ENCODE results near the gene SORL1.

The SORL1 gene

GRCh38 chr11:121426476-121427399 is 25.4 kb upstream of the SORL1 start:
- ATAC-seq (peak; percentile 72), DNase-seq (peak; percentile 76)

DNA sequence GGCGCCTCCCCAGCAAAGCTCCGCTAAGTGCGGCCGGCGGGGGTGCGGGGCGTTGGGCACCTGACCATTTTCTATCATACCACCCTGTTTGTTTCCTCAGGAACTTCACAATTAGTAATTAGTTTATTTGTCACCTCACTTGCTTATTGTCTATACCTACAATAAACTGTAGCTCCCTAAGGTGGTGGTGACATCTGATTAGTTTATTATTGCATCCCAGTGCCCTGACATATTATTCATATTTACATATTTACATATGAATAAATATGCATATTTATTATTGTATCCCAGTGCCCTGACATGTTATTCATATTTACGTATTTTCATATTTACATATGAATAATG is 24.7 kb upstream of the SORL1 start:
- DNase-seq (no peak), ATAC-seq (no peak)

DNA sequence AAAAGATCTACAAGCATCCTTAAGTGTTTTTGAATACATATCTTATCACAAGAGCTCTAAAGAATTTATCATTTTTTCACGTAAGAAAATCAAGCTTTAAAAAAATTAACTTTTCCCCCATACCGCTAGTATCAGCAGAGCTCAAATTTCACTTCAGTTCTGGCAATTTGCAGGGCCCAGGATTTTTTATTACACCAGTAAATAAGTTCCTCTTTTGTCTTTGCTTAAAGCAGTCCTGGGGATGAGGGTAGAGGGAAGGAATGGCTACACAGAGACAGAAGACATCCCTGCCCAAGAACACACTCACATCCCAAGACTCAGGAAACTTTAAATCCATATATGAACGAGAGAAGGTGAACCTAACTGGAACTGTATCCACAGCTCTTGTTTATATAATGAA is 22.6 kb upstream of the SORL1 start:
- no peak for ATAC-seq
- DNase-seq = no peak

DNA sequence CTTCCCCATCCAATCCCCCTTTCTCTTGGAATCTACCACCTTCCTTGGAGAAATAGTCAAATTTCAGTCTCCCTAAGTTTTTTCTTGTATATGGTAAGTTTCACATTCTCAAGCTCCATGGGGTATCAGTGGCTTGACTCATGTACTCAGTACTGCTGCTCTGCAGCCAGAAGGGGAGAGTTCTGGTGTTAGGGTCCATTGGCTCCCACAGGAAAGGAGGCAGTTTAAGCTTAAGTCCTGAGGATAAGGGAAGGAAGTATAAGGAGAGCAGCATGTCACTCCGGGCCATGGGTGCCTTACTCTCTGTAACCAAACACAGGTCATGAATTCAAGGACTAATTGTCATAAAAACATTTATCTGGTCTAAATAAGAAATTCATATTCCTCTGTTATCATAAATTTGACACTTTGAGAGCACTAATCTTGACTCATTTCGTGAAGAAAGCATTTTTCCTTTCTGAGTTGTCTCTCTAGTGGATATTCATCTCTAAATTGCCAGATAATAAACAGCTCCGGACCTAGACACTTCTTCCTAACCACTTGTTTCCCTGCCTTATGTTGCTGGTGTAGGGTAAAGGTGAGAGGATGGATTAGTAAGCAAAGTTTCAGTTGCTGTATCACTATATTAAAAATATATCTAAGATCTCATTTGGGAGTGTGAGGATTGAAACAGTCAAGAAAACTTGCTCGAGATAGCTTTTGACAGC is 20.1 kb upstream of the SORL1 start:
- DNase-seq = no peak
- ATAC-seq = peak; percentile 86

DNA sequence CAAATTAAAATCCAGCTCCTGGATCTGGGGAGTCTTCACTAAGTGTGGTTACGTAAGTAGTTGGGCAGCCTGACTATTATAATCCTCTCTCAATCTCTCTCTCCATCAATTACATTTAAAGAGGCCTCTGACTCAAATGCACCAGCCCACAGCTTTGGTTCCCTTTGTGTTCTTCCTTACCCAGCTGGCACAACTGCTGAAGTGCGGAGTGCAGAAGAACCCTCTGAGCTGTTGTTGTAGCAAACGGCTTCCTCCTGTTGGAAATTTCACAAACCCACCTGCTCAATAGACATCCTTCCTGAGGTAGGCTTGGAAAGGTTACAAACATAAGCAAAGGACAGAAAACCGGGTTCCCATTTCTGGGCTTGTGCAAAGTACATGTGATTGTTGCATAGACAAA is 17.0 kb upstream of the SORL1 start:
- no peak for DNase-seq
- ATAC-seq = no peak

DNA sequence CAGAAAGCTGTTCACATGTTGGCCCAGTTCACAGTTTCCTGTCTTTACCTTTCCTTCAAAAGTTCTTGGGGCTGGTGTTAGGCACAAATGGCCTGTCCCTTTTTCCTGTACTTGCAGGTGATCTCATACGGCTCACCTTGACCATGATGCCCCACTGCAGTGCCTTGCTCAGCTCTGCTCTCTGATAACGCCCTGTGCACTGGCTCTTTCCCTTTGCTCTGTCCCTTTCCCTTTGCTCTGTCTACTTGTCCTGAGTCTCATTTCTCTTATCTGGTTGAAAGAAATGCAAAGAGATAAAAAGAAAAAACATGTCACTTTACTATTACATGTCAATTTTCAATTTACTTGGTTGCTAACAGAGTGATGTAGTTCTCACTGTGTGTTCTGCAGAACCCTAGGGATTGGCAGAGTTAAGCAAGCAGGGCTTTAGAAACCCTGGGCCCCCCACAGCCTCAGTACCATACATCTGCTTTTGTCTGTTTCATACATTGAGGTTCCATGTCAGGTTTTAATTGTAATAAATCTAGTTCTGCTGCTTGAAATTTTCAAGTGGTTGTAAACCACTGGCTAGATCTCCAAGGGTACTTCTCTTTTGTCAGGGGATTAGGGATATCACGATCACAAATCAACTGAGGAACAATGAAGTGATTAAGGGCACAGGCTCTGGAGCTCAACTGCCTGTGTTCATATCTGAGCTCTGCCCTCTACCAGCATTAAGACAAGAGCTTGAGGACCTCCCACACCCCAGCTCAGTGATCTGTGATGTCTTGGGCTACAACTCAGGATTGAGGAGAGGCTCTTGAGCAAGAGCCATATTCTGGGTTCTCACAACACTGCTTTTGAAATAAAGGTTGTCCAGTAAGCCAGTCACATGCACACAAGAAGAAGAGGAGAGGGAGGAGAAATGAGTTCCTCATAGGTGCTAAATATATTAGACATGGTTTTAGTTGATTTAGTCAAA is 16.3 kb upstream of the SORL1 start:
- no peak for ATAC-seq

DNA sequence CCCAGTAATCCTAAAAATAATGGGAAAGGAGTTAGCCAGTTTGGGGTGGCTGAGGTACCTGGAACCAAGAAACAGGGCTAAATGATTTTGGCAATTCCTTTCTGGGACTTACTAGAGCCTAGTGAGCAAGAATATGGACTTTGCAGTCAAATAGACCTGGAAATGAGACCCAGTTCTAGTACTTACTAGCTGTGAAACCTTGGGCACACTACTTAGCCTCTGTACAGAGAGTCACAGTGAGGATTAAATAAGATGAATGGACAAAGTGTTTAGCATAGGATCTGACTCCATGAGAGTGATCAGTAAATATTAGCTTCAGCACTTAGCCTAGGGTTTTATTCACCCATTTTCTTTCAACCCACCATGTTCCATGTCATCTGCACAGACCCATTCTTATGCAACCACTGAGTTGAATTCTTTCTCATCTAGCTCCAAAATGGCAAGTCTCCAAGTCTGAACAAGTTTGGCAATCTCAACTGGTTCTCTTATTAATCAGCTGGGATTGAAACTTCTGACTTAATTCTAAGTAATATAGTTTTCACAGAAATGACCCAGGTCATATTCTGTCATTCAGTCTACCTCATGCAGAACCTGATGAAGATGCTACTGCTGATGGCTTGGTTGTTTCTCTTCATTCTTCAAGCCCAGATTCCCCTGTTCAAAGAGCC is 15.0 kb upstream of the SORL1 start:
- no peak for ATAC-seq

More for the DNA sequence above, 16.3 kb upstream of the SORL1 start:
- no peak for DNase-seq

DNA sequence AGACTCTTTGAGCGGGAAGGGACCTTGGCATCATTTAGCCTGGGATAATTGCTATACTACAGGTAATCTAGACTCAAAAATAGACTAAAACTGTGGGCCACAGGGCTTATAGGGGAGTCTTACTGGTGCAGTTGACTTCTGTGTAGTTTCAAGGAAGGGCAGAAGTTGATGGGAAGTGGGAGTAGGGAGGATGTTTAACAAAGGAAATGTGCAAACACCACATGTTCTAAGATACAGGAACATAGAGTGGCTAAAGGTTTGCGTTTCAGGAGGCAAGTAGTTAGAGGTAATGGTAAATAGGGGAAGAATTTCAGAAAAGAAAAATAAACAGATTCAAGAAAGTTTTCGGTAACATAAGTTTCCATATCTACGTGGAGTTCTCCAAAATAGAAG is 14.4 kb upstream of the SORL1 start:
- no peak for DNase-seq
- no peak for ATAC-seq

More for the DNA sequence above, 15.0 kb upstream of the SORL1 start:
- no peak for DNase-seq

DNA sequence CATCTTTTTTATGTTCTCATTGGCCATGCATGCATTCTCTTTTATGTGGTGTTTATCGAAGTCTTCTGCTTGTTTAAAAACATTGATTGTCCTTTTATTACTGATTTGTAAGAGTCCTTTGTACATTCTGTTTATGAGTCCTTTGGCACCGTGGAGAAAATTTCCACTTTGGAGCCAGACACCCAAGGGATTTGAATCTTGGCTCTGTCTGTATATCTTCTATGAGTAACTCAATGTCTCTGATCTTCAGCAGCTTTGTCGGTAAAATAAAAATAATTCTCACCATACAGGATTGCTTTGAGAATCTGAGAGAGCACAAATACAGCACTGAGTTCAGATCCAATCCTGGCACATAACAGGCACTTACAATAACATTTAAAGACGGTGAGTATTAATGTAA is 12.8 kb upstream of the SORL1 start:
- ATAC-seq (no peak), DNase-seq (no peak)

- ATAC-seq (no peak), DNase-seq (no peak)
Measured at GRCh38 chr11:121439759-121440158, 12.4 kb upstream of the SORL1 start.

DNA sequence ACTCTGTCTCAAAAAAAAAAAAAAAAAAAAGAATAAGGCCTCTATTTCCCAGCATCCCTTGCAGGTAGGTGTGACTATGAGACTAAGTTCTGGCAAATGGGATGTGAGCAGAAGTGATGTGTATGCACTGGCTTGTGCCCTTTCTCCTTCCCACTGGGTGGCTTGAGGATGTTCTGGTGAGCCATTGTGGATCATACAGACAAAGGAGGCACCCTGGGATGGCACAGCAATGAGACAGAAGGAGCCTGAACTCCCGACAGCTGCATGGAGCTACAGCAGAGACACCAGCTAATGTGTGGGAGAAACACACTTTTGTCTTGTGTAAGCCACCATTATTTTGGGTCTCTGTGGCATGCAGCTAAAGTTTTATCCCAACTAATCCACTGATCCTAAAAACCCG is 10.6 kb upstream of the SORL1 start:
- DNase-seq (no peak), ATAC-seq (no peak)

DNA sequence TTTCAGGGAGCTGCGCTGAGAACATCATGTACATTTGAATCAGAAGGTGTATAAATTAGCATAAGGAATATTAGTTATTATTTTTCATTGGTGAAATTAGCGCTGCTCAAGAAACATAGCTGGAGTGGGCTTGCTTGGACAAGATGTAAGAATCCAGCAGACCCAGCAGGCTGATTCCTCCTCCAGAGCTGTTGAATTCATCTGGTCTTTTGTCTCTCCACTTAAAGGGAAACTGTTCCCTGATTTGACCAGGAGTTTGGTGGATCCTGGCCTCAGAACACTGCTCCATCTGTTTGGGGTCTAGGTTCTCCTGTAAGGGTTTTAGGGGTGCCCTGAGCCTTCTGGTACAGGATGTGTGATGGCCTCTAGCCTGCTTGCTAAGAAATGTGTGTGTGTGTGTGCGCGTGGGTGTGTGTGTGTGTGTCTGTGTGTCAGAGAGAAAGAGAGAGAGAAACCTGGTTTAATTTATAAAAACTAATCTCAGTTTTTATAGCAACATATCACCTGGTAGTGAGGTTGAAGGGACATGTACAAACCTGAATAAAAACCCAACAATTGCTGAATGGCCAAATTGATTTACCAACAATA is 8.3 kb upstream of the SORL1 start:
- DNase-seq (no peak), ATAC-seq (no peak)

DNA sequence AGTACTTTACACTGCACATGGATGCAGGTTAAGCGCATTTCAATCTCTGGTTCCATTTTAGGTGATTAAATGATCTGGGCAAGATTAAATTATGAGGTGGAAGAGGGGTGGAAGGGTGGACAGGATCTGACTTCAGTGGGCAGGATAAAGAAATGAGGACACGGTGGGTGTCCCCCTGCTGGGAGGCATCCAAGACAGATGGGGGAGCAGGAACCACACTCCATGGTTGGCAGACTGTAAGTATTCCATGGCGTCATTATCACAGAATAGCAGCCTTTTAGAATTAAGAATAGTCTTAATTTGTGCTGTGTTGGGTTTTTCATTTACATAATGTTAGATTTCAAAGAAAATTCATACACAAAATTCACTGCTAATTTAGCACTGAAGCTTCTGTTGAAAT is 7.6 kb upstream of the SORL1 start:
- no peak for ATAC-seq
- DNase-seq = no peak

DNA sequence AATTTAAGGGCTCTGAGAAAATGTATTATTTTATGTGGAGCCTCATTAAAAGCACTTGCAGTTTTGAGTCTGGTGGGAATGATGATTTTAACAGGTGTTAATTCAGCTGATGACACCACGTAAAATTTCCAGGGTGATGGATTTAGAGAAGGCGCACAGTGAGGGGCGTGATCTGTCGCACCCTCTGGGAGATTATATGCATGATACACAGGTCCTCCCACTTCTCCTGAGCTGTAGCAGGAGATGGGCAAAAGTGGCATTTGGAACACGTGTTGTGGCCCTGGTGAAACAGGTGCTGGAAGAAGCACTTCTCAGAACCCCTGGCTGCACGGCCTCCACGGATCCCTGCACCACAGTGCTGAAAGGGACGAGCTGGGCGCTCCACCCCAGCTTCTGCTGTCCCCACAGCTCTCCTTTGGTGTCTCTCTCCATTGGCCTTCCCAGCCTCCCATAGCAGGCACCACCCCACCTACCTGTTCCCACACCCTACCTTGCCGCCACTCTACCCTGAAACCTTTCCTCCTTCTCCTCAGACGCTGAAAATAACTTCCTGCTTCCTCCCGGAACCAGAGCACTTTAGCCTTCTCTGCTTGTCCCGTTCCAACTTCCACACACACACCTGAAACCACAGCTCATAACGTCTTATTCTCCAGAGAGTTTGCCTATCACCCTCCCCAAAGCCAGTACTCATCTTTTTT is 6.9 kb upstream of the SORL1 start:
- no peak for DNase-seq
- ATAC-seq = no peak

DNA sequence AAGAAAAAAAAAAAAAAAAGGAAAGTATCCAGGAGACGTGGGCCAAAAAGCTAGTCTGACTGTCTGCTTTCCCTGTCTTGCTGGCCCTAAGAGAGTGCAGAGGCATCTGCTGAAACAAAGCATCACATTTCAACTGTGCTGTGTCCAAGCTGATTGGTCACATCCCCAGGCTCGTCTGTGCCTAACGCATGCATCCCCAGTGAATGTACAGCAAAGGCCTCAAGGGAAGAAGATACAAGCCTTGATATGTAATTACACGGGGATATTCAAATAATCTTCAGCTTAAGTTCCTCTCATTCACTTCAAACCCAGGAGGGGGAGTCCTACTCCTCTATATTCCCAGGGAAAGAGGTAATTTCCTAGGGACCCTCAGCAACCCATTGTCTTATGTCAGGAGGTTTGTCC is 5.4 kb upstream of the SORL1 start:
- DNase-seq (no peak), ATAC-seq (no peak)

GRCh38 chr11:121448011-121448410 is 4.1 kb upstream of the SORL1 start:
- ATAC-seq = no peak
- DNase-seq = no peak

GRCh38 chr11:121448431-121448941 is 3.6 kb upstream of the SORL1 start:
- DNase-seq (peak; percentile 46), ATAC-seq (peak; percentile 34)

DNA sequence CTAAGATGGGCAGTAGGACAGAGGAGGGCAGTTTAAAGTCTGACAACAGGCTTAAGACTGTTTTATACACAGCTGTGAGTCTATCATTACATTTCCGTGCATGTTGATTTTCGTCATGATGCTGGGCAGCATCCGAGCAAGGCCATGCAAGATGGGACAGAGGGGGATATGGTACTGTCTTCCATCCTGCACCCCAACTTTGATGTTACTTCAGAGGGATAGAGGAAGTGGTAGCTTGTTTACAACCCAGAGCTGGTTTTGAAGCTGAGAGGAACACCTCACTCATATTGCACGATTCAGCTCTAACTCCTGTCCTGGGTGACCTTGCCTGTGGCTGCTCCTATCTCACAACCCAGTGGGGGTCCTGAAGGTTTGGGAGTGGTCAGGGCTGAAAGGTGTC is 3.0 kb upstream of the SORL1 start:
- ATAC-seq = no peak
- no peak for DNase-seq

- no peak for DNase-seq
- no peak for ATAC-seq
Measured at GRCh38 chr11:121449626-121450025, 2.5 kb upstream of the SORL1 start.

DNA sequence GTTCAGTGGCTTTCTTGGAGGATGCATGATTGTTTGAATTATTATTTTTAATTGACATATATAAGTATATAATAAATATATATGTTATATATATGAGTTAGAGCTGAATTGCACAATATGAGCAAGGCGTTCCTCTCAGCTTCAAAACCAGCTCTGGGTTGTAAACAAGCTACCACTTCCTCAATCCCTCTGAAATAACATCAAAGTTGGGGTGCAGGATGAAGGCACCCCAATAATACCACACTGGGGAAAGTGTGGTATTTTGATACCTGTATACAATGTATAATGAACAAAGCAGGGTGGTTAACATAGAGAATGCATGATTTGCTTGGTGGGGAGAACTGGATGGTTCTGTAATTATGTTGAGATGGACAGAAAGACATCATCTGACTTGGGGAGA is 1.7 kb upstream of the SORL1 start:
- ATAC-seq = no peak
- DNase-seq = no peak

Data from stimulated activated naive CD8-positive, alpha-beta T cell treated with anti-CD3 and anti-CD28 coated beads, Interleukin-15, Interleukin-2, amounts not matched to agents 100 U/mL and 50 U/mL, for 24 hours (primary cell).